ENCODE data around the gene CCDC8.

Gene CCDC8

DNA sequence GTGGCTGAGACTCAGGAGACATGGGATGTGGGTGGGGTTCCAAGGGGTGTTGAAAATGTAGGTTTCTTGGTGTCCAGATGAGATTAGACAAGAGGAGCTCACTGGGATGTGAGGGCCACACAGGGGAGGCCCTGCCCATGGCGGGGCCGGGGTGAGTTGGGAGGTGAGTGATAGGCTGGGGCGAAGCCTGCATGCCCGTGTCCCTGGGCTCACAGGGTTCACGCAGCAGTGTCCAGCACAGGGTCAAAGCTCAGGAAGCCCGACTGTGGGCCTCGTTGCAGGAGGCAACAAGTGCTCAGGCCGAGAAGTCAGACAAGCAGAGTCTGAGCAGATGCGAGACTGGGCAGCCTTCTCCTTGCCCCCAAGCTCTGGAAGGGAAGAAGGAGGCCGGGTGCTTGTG, 27.2 kb downstream of the CCDC8 start:
- H3K4me3 ChIP-seq (ENCODE audit: low read depth, low read length) = no peak overlapping the region
- DNase-seq (ENCODE audit: low read depth, low spot score) = no peak
- ChIA-PET CTCF (interaction anchor here (0.7 to 12.8 kb wide), 4 partner anchors 8 to 39 kb away, joined by 3 to 151 read pairs (median 12); partner anchors contain the start of gene PPP5C), POLR2A (no interaction called here)
- TF ChIP-seq CTCF (IDR thresholded peaks at IDR 0.05; ENCODE audit: insufficient read depth, low read length, missing control alignments) = no peak

DNA sequence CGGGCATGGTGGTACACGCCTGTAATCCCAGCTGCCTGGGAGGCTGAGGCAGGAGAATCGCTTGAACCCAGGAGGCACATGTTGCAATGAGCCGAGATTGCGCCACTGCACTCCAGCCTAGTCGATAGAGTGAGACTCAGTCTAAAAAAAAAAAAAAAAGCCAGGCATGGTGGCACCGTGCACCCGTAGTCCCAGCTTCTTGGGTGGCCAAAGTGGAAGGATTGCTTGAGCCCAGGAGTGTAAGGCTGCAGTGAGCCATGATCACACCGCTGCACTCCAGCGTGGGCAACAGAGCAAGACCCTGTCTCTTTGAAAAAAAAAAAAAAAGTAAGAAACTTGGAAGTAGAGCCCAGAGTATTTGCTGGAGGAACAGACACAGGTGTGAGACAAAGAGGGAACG, 27.7 kb downstream of the CCDC8 start:
- H3K4me3 ChIP-seq (ENCODE audit: low read depth, low read length) = no peak overlapping the region
- POLR2A ChIA-PET = no interaction called here
- no peak for TF ChIP-seq CTCF (IDR thresholded peaks at IDR 0.05; ENCODE audit: insufficient read depth, low read length, missing control alignments)
- no peak for DNase-seq (ENCODE audit: low read depth, low spot score)
- CTCF ChIA-PET = interaction anchor here (3.1 to 12.8 kb wide), 2 partner anchors 8 to 18 kb away, joined by 22 to 151 read pairs; no protein-coding TSS in a partner anchor

GRCh38 chr19:46384396-46384795, 29.0 kb downstream of the CCDC8 start:
- no peak for DNase-seq (ENCODE audit: low read depth, low spot score)
- H3K4me3 ChIP-seq (ENCODE audit: low read depth, low read length) = no peak overlapping the region
- no peak for TF ChIP-seq CTCF (IDR thresholded peaks at IDR 0.05; ENCODE audit: insufficient read depth, low read length, missing control alignments)
- ChIA-PET CTCF (interaction anchor here (1.4 to 12.8 kb wide), 4 partner anchors 10 to 158 kb away, joined by 4 to 151 read pairs (median 5); no protein-coding TSS in a partner anchor), POLR2A (no interaction called here)

GRCh38 chr19:46383846-46384245, 29.5 kb downstream of the CCDC8 start:
- POLR2A ChIA-PET = no interaction called here

GRCh38 chr19:46383171-46383815, 30.1 kb downstream of the CCDC8 start:
- CTCF ChIA-PET = interaction anchor here (0.6 to 12.8 kb wide), 7 partner anchors 11 to 161 kb away, joined by 3 to 151 read pairs (median 4); no protein-coding TSS in a partner anchor
- DNase-seq (ENCODE audit: low read depth, low spot score) = no peak
- TF ChIP-seq CTCF (IDR thresholded peaks at IDR 0.05; ENCODE audit: insufficient read depth, low read length, missing control alignments) = no peak
- no peak overlapping the region for H3K4me3 ChIP-seq (ENCODE audit: low read depth, low read length)
- POLR2A ChIA-PET = no interaction called here

More at GRCh38 chr19:46383846-46384245, 29.5 kb downstream of the CCDC8 start:
- H3K4me3 ChIP-seq (ENCODE audit: low read depth, low read length) = no peak overlapping the region
- TF ChIP-seq CTCF (IDR thresholded peaks at IDR 0.05; ENCODE audit: insufficient read depth, low read length, missing control alignments) = no peak
- CTCF ChIA-PET = interaction anchor here (0.6 to 12.8 kb wide), 6 partner anchors 10 to 160 kb away, joined by 3 to 151 read pairs (median 4); no protein-coding TSS in a partner anchor
- DNase-seq (ENCODE audit: low read depth, low spot score) = no peak

- H3K4me3 ChIP-seq (ENCODE audit: low read depth, low read length) = no peak overlapping the region
- CTCF ChIA-PET = interaction anchor here (0.7 to 12.8 kb wide), 8 partner anchors 9 to 161 kb away, joined by 3 to 151 read pairs (median 4); no protein-coding TSS in a partner anchor
- no peak for TF ChIP-seq CTCF (IDR thresholded peaks at IDR 0.05; ENCODE audit: insufficient read depth, low read length, missing control alignments)
- no peak for DNase-seq (ENCODE audit: low read depth, low spot score)
- POLR2A ChIA-PET = no interaction called here
Observed at GRCh38 chr19:46381756-46382345, 31.5 kb downstream of the CCDC8 start.

Measured in AG04449 (cell line).